ENCODE measurements around the gene TLCD3A.
"Not testable (repeated sequence)": the region's sequence is repeated elsewhere in the genome, so short reads cannot be mapped to it uniquely, and the experiment has no call there.

TLCD3A gene

DNA sequence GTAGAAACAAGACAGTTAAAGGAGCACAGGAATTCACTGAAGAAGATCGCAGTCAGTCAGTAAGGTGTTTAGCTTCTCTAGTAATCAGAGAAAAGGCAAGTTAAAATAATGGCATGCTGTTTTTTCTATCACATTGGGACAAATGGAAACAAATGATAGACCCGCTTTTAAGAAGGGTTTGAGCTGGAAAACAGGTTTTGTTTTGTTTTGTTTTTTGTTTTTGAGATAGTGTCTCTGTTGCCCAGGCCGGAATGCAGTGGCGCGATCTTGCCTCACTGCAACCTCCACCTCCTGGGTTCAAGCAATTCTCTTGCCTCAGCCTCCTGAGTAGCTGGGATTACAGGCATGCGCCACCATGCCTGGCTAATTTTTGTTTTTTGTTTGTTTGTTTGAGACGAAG is 53.5 kb downstream of the TLCD3A start:
- peaks cover 12 to 35% of the 10 kb centered on the region in 2 donors for H3K36me3 ChIP-seq (ENCODE audit: control insufficient read depth in 2 of 2, insufficient read depth in 2 of 2, low read length in 2 of 2)
- H3K27ac ChIP-seq (ENCODE audit: low read depth in 2 of 2, low read length in 2 of 2); H3K9me3 ChIP-seq (ENCODE audit: control insufficient read depth in 2 of 2, low read length in 2 of 2); H3K9ac ChIP-seq (ENCODE audit: low read depth in 1 of 2, low read length in 2 of 2); H3K27me3 ChIP-seq (ENCODE audit: control insufficient read depth in 2 of 2, insufficient read depth in 2 of 2, low read length in 2 of 2); H3K4me3 ChIP-seq (ENCODE audit: low read length in 2 of 2): not testable (repeated sequence)
- peaks cover 14 to 18% of the 10 kb centered on the region in 2 donors for H3K4me1 ChIP-seq (ENCODE audit: control insufficient read depth in 2 of 2, insufficient read depth in 2 of 2, low read length in 2 of 2)

DNA sequence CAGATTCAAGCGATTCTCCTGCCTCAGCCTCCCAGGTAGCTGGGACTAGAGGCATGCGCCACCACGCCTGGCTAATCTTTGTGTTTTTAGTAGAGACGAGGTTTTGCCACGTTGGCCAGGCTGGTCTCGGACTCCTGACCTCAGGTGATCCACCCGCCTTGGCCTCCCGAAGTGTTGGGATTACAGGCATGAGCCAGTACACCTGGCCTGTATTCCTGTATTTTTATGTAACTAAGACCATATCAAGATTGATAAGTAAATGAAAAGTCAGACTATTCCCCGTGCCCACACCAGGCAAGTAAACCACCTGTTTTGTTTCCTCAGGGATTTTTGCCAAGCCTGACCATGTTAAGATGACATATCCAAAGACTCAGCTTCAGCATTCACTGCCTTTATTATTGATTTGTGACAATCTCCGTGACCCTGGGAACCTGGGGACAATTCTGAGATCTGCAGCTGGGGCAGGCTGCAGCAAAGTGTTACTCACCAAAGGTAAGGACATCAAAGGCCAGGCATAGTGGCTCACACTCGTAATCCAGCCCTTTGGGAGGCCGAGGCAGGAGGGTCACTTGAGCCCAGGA is 55.3 kb downstream of the TLCD3A start:
- H3K9me3 ChIP-seq (ENCODE audit: control insufficient read depth in 2 of 2, low read length in 2 of 2) = no peaks in the 10 kb centered on the region
- no peaks in the 10 kb centered on the region for H3K27me3 ChIP-seq (ENCODE audit: control insufficient read depth in 2 of 2, insufficient read depth in 2 of 2, low read length in 2 of 2)
- peaks cover 5 to 9% of the 10 kb centered on the region in 2 donors for H3K4me1 ChIP-seq (ENCODE audit: control insufficient read depth in 2 of 2, insufficient read depth in 2 of 2, low read length in 2 of 2)
- H3K36me3 ChIP-seq (ENCODE audit: control insufficient read depth in 2 of 2, insufficient read depth in 2 of 2, low read length in 2 of 2) = peaks cover 30 to 49% of the 10 kb centered on the region in 2 donors
- no peak overlapping the region for H3K4me3 ChIP-seq (ENCODE audit: low read length in 2 of 2)
- no peak overlapping the region for H3K9ac ChIP-seq (ENCODE audit: low read depth in 1 of 2, low read length in 2 of 2)
- no peak overlapping the region for H3K27ac ChIP-seq (ENCODE audit: low read depth in 2 of 2, low read length in 2 of 2)

DNA sequence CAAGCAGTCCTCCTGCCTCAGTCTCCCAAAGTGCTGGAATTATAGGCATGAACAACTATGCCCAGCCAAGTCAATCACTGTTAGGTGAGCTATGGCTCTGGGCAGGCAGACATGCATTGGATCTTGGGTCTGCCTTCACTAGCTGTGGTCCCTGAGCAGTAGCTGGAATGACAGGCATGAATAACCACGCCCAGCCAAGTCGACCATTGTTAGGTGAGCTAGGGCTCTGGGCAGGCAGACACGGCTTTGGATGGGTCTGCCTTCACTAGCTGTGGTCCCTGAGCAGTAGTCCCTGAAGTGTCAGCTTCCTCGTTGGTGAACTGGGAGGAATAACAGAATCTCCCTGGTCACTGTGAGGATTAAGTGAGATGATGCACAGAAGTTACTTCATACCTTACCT is 56.2 kb downstream of the TLCD3A start:
- Histone ChIP-seq H3K27ac (ENCODE audit: low read depth in 2 of 2, low read length in 2 of 2) (no peak overlapping the region), H3K36me3 (ENCODE audit: control insufficient read depth in 2 of 2, insufficient read depth in 2 of 2, low read length in 2 of 2) (peaks cover 31 to 51% of the 10 kb centered on the region in 2 donors), H3K27me3 (ENCODE audit: control insufficient read depth in 2 of 2, insufficient read depth in 2 of 2, low read length in 2 of 2) (no peaks in the 10 kb centered on the region), H3K4me1 (ENCODE audit: control insufficient read depth in 2 of 2, insufficient read depth in 2 of 2, low read length in 2 of 2) (peaks cover 0 to 1% of the 10 kb centered on the region in 2 donors), H3K9ac (ENCODE audit: low read depth in 1 of 2, low read length in 2 of 2) (no peak overlapping the region), H3K9me3 (ENCODE audit: control insufficient read depth in 2 of 2, low read length in 2 of 2) (no peaks in the 10 kb centered on the region), H3K4me3 (ENCODE audit: low read length in 2 of 2) (no peak overlapping the region)

DNA sequence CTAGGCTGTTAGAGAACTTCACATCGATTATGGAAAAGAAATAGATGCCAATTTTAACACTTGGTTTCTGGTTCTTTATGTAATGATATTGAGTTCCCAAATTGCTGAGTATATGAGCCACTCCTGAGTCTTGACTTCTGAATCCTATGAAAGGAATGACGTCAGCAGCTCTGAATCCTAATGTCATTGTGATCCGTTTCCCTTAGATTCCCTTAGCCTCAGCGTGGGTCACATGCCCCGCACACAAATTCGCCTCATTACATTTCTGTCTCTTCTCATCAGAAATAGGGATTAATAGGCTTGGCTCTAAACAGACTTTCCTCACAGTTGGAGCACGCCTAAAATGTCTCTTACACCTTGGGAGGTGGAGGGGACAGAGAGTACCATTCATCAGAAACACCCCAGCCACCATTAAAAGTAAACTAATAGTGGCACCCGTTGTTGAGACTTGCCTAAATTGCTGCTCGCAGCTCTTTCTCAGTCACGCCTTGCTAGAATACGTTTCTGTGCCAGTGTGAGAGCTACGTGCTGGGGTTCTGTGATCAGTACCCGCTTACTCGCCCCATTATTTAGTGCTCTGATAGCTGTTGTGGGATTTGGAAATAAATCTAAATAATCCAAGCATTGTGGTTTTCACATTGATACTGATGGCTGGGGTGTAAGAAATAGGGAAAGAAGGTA is 56.9 kb downstream of the TLCD3A start:
- Histone ChIP-seq H3K9me3 (ENCODE audit: control insufficient read depth in 2 of 2, low read length in 2 of 2) (no peaks in the 10 kb centered on the region), H3K36me3 (ENCODE audit: control insufficient read depth in 2 of 2, insufficient read depth in 2 of 2, low read length in 2 of 2) (peaks cover 31 to 48% of the 10 kb centered on the region in 2 donors), H3K27me3 (ENCODE audit: control insufficient read depth in 2 of 2, insufficient read depth in 2 of 2, low read length in 2 of 2) (no peaks in the 10 kb centered on the region), H3K9ac (ENCODE audit: low read depth in 1 of 2, low read length in 2 of 2) (no peak overlapping the region), H3K4me1 (ENCODE audit: control insufficient read depth in 2 of 2, insufficient read depth in 2 of 2, low read length in 2 of 2) (no peaks in the 10 kb centered on the region), H3K27ac (ENCODE audit: low read depth in 2 of 2, low read length in 2 of 2) (no peak overlapping the region), H3K4me3 (ENCODE audit: low read length in 2 of 2) (no peak overlapping the region)

DNA sequence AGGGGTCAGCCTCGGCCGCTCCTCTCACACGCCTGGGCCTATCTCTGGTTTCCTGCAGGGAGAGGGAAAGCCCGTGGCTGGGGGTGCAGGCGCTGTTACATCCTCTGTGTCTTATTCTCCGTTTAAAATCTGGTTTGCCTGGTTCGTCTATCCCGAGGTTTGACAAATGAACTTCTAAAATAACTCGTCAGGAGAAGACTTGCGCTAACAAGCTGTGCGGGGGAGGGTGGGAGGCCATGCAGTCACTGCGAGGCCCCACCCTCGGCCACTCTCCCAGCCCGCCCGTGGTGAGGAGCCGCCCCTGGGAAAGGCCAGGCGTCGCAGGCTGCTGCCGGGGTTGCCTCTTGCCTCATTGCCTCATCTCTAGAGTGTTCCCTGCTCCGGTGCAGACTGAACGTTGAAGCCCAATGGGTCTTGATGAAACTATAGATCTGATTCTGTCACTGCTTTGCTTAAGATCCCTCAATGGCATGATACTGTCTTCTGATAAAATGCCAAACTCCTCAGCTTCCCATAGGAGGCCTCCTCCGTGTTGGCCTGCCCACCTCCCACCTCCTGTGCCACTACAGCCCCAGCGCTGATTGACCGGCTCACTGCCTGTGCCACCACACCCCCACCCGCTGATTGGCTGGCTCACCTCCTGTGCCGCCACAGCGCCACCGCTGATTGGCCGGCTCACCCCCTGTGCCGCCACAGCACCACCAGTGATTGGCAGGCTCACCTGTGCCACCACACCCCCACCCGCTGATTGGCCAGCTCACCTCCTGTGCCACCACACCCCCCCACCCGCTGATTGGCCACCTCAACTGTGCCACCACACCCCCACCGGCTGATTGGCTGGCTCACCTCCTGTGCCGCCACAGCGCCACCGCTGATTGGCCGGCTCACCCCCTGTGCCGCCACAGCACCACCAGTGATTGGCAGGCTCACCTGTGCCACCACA is 57.8 kb downstream of the TLCD3A start:
- not testable (repeated sequence) for H3K27me3 ChIP-seq (ENCODE audit: control insufficient read depth in 2 of 2, insufficient read depth in 2 of 2, low read length in 2 of 2); H3K9ac ChIP-seq (ENCODE audit: low read depth in 1 of 2, low read length in 2 of 2); H3K4me3 ChIP-seq (ENCODE audit: low read length in 2 of 2); H3K9me3 ChIP-seq (ENCODE audit: control insufficient read depth in 2 of 2, low read length in 2 of 2); H3K27ac ChIP-seq (ENCODE audit: low read depth in 2 of 2, low read length in 2 of 2); H3K4me1 ChIP-seq (ENCODE audit: control insufficient read depth in 2 of 2, insufficient read depth in 2 of 2, low read length in 2 of 2)
- peaks cover 31 to 42% of the 10 kb centered on the region in 2 donors for H3K36me3 ChIP-seq (ENCODE audit: control insufficient read depth in 2 of 2, insufficient read depth in 2 of 2, low read length in 2 of 2)

DNA sequence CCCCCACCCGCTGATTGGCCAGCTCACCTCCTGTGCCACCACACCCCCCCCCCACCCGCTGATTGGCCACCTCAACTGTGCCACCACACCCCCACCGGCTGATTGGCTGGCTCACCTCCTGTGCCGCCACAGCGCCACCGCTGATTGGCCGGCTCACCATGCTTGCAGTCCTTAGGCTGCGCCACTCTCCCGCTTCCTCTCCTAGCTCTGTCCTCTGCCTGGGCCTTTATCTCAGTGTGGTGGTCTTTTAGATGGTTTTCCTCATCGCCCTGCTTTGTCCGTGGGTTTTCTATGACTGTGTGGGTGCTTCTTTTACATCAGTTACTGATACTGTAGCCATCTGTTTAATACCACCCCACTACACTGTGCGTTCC is 58.5 kb downstream of the TLCD3A start:
- not testable (repeated sequence) for H3K27me3 ChIP-seq (ENCODE audit: control insufficient read depth in 2 of 2, insufficient read depth in 2 of 2, low read length in 2 of 2); H3K4me3 ChIP-seq (ENCODE audit: low read length in 2 of 2); H3K9ac ChIP-seq (ENCODE audit: low read depth in 1 of 2, low read length in 2 of 2); H3K27ac ChIP-seq (ENCODE audit: low read depth in 2 of 2, low read length in 2 of 2); H3K9me3 ChIP-seq (ENCODE audit: control insufficient read depth in 2 of 2, low read length in 2 of 2); H3K4me1 ChIP-seq (ENCODE audit: control insufficient read depth in 2 of 2, insufficient read depth in 2 of 2, low read length in 2 of 2)
- H3K36me3 ChIP-seq (ENCODE audit: control insufficient read depth in 2 of 2, insufficient read depth in 2 of 2, low read length in 2 of 2) = peaks cover 31 to 42% of the 10 kb centered on the region in 2 donors

DNA sequence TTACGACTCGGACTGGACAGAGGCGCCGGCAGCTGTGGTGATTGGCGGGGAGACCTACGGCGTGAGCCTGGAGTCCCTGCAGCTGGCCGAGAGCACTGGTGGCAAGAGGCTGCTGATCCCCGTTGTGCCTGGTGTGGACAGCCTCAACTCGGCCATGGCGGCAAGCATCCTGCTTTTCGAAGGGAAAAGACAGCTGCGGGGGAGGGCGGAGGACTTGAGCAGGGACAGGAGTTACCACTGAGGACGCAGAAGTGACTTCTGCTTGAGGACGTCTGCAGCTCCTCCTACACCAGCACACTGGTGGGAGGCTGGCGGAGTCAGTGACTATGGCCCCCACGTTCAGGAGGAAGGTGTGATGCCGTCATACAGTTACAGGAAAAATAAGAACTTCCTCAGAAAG is 59.4 kb downstream of the TLCD3A start:
- H3K4me1 ChIP-seq (ENCODE audit: control insufficient read depth in 2 of 2, insufficient read depth in 2 of 2, low read length in 2 of 2) = peaks cover 0 to 4% of the 10 kb centered on the region in 2 donors
- no peak overlapping the region for H3K4me3 ChIP-seq (ENCODE audit: low read length in 2 of 2)
- no peak overlapping the region for H3K9ac ChIP-seq (ENCODE audit: low read depth in 1 of 2, low read length in 2 of 2)
- H3K27ac ChIP-seq (ENCODE audit: low read depth in 2 of 2, low read length in 2 of 2) = no peak overlapping the region
- H3K27me3 ChIP-seq (ENCODE audit: control insufficient read depth in 2 of 2, insufficient read depth in 2 of 2, low read length in 2 of 2) = no peaks in the 10 kb centered on the region
- no peaks in the 10 kb centered on the region for H3K9me3 ChIP-seq (ENCODE audit: control insufficient read depth in 2 of 2, low read length in 2 of 2)
- H3K36me3 ChIP-seq (ENCODE audit: control insufficient read depth in 2 of 2, insufficient read depth in 2 of 2, low read length in 2 of 2) = peaks cover 31 to 42% of the 10 kb centered on the region in 2 donors

DNA sequence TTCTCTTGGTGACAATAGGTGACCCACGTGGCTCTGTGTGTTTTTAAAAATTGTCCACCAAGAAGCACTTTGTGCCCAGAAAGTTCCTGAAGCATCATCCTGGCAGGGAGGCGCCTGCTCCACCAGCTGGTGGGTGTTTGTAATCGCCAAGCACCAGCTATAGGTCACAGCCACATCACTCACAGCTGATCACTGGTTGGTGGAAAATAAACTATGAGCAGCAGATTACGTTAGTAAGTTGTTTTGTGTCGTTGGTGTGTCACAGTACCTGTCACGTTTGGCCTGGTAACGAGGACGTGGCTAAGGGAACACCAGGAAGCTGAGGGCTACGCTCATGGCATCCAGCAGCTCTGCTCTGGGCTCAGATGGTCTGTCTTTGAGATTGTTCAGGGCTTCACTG is 59.9 kb downstream of the TLCD3A start:
- Histone ChIP-seq H3K27ac (ENCODE audit: low read depth in 2 of 2, low read length in 2 of 2) (no peak overlapping the region), H3K9ac (ENCODE audit: low read depth in 1 of 2, low read length in 2 of 2) (peak overlapping the region in 1 of 2 donors; percentile 0), H3K9me3 (ENCODE audit: control insufficient read depth in 2 of 2, low read length in 2 of 2) (no peaks in the 10 kb centered on the region), H3K27me3 (ENCODE audit: control insufficient read depth in 2 of 2, insufficient read depth in 2 of 2, low read length in 2 of 2) (no peaks in the 10 kb centered on the region), H3K4me3 (ENCODE audit: low read length in 2 of 2) (no peak overlapping the region), H3K36me3 (ENCODE audit: control insufficient read depth in 2 of 2, insufficient read depth in 2 of 2, low read length in 2 of 2) (peaks cover 31 to 40% of the 10 kb centered on the region in 2 donors), H3K4me1 (ENCODE audit: control insufficient read depth in 2 of 2, insufficient read depth in 2 of 2, low read length in 2 of 2) (peaks cover 0 to 4% of the 10 kb centered on the region in 2 donors)

All from mucosa of rectum (tissue), 2 donors.